Measurements from ENCODE around the gene PCYT1A. TPM values are rescaled to one million over a fixed set of nuclear protein-coding genes. Genes with fewer than 3 reads are reported as not detected.
"Not testable (repeated sequence)": the region's sequence is repeated elsewhere in the genome, so short reads cannot be mapped to it uniquely, and the experiment has no call there.

PCYT1A gene
- total RNA-seq, 1 donor from 2014 or later, result 54.6 TPM

DNA sequence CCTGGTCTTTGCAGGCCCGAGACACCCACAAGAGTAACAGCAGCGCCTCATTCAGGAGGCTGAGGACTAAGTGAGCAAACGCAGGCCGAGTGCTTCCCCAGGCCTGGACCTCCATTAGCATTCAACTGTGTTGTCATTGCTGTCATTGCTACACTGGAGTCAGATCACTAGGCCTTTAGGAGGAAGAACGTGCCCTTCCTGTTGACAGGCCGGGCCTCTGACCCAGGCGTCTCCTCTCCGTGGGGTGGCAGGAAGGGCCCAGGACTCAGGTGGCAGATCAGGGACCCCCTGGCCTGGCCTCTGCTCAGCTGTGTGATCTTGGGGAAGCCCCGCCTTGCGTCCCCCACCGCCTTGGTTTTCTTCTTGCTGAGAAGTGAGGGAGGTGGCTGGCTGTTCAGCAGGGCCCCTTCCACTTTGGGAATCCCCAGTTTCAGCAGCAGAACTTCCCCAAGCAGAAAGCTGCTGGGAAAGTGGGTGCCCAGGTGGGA lies 95.4 kb downstream of the PCYT1A start:
- intact Hi-C loops (cut with micrococcal nuclease), result loop anchor here (1.0 to 10.0 kb wide), 6 partner anchors 13 to 287 kb away; partner anchors contain the start of genes TFRC and TNK2
- ATAC-seq (ENCODE audit: low read depth), result peak; percentile 73
- peaks cover 62% of the 10 kb centered on the region for H3K4me1 Mint-ChIP-seq

DNA sequence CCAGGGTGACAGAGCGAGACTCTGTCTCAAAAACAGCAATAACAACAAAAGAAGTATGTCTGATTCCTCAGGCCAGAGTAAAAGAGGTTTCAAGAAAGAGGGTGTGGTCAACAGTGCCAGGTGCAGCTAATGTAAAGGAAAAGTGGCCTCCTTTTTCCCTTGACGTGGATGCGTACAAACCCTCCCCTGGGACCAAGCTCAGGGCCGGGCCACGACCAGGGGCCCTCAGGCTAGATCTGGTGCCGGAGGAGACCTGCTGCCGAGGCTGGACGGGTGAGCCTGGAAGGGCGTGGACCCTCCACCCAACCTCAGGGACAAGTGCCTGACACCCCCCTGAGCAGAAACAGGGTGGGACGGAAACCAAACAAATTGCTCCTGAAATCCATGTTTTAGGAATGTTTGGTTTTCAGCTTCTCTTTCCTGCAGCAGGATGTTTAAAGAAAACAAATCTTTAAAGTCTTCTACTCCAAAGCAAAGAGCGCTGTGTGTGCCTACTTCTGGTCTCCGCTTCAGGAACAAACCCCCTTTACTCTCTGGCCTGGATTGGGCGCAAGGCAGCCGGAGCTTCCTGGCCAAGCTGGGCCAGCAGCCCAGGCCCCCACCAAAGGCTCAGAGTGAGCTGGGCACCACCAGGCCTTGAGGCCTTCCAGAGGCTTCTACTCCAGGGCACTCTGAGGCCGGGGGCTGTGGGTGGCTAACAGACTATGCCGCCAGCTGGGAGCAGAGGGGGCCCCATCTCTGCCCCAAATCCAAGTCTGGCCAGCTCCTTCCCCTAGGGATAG lies 97.8 kb downstream of the PCYT1A start:
- no peaks in the 10 kb centered on the region for H3K27me3 Mint-ChIP-seq
- DNase-seq (no peak), ATAC-seq (ENCODE audit: low read depth) (no peak)
- H3K4me1 Mint-ChIP-seq, result peaks cover 63% of the 10 kb centered on the region
- H3K9me3 Mint-ChIP-seq, result no peaks in the 10 kb centered on the region
- TF ChIP-seq, protein P1, sequence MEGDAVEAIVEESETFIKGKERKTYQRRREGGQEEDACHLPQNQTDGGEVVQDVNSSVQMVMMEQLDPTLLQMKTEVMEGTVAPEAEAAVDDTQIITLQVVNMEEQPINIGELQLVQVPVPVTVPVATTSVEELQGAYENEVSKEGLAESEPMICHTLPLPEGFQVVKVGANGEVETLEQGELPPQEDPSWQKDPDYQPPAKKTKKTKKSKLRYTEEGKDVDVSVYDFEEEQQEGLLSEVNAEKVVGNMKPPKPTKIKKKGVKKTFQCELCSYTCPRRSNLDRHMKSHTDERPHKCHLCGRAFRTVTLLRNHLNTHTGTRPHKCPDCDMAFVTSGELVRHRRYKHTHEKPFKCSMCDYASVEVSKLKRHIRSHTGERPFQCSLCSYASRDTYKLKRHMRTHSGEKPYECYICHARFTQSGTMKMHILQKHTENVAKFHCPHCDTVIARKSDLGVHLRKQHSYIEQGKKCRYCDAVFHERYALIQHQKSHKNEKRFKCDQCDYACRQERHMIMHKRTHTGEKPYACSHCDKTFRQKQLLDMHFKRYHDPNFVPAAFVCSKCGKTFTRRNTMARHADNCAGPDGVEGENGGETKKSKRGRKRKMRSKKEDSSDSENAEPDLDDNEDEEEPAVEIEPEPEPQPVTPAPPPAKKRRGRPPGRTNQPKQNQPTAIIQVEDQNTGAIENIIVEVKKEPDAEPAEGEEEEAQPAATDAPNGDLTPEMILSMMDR (IDR thresholded peaks at IDR 0.05), result no peak
- no peaks in the 10 kb centered on the region for H3K36me3 Mint-ChIP-seq (ENCODE audit: low read depth)
- ChIA-PET POLR2A (interaction anchor here (7.8 kb wide), 1 partner anchor 9 kb away, joined by 116 read pairs; no protein-coding TSS in a partner anchor), CTCF (interaction anchor here (1.2 to 1.7 kb wide), 2 partner anchors 10 to 117 kb away, joined by 3 to 5 read pairs; no protein-coding TSS in a partner anchor)
- H3K27ac Mint-ChIP-seq, result peak overlapping the region; percentile 56
- intact Hi-C loops (cut with micrococcal nuclease), result loop anchor here (10.0 kb wide), 1 partner anchor 285 kb away; the partner anchor contains the start of gene TNK2
- H3K4me3 Mint-ChIP-seq, result no peak overlapping the region

More for the DNA sequence above, 95.4 kb downstream of the PCYT1A start:
- Mint-ChIP-seq H3K27ac (peak overlapping the region; percentile 98), H3K36me3 (ENCODE audit: low read depth) (no peaks in the 10 kb centered on the region), H3K4me3 (peak overlapping the region; percentile 70), H3K27me3 (no peaks in the 10 kb centered on the region), H3K9me3 (no peaks in the 10 kb centered on the region)
- POLR2A ChIA-PET, result interaction anchor here (0.7 to 7.8 kb wide), 13 partner anchors 8 to 119 kb away, joined by 3 to 116 read pairs (median 5); partner anchors contain the start of gene PCYT1A
- CTCF ChIA-PET, result interaction anchor here (0.8 to 4.8 kb wide), 7 partner anchors 12 to 118 kb away, joined by 3 to 93 read pairs (median 5); partner anchors contain the start of gene TFRC
- TF ChIP-seq, protein P1 (IDR thresholded peaks at IDR 0.05), result no peak
- DNase-seq, result peak; percentile 68

DNA sequence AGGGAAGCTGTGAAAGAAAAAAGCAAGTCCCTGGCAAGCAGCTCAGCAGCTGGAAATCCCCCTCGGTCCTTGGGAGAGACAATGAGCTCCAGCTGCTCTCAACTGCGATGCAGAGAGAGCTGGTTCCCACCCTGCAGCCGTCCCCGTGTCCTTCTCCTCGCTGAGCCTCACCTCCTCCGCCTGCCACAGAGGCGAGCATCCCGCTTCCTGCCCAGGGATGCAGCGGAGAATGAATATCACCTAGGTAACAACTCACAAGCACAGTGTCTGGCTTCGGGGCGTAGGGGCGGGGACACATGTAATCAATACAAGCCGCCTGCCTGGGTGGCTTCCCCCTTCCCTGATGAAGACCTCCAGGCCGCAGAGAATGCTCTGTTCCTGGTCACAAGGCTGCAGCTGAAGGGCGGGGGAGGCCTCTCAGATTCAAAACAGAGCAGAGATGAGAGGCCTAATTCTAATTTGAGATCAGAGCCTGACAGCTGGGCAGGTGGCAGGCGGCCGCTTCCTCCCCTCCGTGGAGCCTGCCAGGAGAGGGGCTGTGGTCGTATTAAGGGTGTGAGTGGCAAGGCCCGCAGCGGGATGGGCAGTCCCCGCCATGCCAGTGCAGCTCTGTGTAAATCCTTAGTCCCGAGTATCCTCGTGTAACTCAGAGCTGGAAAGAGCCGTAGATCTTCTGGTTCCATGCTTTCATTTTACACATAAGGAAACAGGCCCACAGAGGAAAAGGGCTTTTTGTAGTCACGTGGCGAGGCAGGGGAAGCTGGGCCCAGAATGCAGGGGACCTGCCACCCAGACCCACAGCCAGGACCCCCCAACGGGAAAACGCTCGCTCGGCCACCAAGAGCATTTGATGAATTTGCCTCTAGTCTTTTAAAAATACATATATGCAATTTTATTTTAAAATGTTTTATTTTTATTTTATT lies 100.6 kb downstream of the PCYT1A start:
- intact Hi-C loops (cut with micrococcal nuclease), result no loop called here
- Mint-ChIP-seq H3K9me3 (no peaks in the 10 kb centered on the region), H3K27ac (peak overlapping the region; percentile 90), H3K36me3 (ENCODE audit: low read depth) (no peaks in the 10 kb centered on the region), H3K27me3 (no peaks in the 10 kb centered on the region), H3K4me1 (peaks cover 58% of the 10 kb centered on the region), H3K4me3 (peak overlapping the region; percentile 62)
- ChIA-PET POLR2A (interaction anchor here (1.0 to 2.2 kb wide), 9 partner anchors 27 to 644 kb away, joined by 3 to 8 read pairs (median 4); partner anchors contain the start of genes PPP1R2 and TFRC), CTCF (interaction anchor here (1.0 to 2.4 kb wide), 3 partner anchors 10 to 114 kb away, joined by 3 to 16 read pairs (median 8); no protein-coding TSS in a partner anchor)
- TF ChIP-seq, protein P1 (IDR thresholded peaks at IDR 0.05), result no peak
- peak; percentile 62 for ATAC-seq (ENCODE audit: low read depth)
- DNase-seq, result no peak

DNA sequence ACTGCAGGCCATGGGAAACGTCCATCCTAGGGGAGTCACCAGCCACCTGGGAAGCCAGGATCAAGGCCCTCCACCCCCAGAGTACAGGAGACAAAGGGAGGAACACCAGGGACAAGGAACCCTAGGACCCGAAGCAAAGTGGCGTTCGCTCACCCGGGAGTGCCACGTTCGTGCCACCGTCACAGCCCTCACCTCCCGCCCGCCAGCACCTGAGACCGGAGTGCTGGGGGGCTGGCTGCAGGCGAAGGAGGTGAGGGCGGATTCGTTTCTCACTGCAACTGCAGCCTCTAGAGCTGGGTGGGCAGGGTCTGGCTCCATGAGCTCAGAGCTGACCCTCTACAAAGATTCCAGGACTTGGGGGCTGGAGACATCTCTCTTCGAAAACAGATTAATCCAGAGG lies 102.6 kb downstream of the PCYT1A start:
- CTCF ChIA-PET, result interaction anchor here (0.9 kb wide), 1 partner anchor 111 kb away, joined by 4 read pairs; no protein-coding TSS in a partner anchor
- Mint-ChIP-seq H3K4me1 (peaks cover 60% of the 10 kb centered on the region), H3K27me3 (no peaks in the 10 kb centered on the region), H3K36me3 (ENCODE audit: low read depth) (no peaks in the 10 kb centered on the region), H3K9me3 (no peaks in the 10 kb centered on the region), H3K4me3 (no peak overlapping the region), H3K27ac (peak overlapping the region; percentile 53)
- POLR2A ChIA-PET, result interaction anchor here (0.7 to 1.8 kb wide), 2 partner anchors 104 to 112 kb away, joined by 4 to 5 read pairs; no protein-coding TSS in a partner anchor
- no peak for ATAC-seq (ENCODE audit: low read depth)
- no peak for DNase-seq
- intact Hi-C loops (cut with micrococcal nuclease), result no loop called here
- TF ChIP-seq, protein P1 (IDR thresholded peaks at IDR 0.05), result no peak

- ChIA-PET POLR2A (interaction anchor here (0.5 to 1.3 kb wide), 4 partner anchors 8 to 123 kb away, joined by 4 to 5 read pairs (median 5); no protein-coding TSS in a partner anchor), CTCF (interaction anchor here (1.6 kb wide), 1 partner anchor 110 kb away, joined by 7 read pairs; no protein-coding TSS in a partner anchor)
- DNase-seq; H3K27me3 Mint-ChIP-seq; H3K36me3 Mint-ChIP-seq (ENCODE audit: low read depth); H3K9me3 Mint-ChIP-seq; intact Hi-C loops (cut with micrococcal nuclease); ATAC-seq (ENCODE audit: low read depth); H3K27ac Mint-ChIP-seq; H3K4me3 Mint-ChIP-seq: not testable (repeated sequence)
- H3K4me1 Mint-ChIP-seq, result peaks cover 60% of the 10 kb centered on the region
Measured at GRCh38 chr3:196184169-196184432, 103.4 kb downstream of the PCYT1A start.

All from activated B cell treated with CpG ODN at 0.5 μM for 24 hours (primary cell).